T-helper 9 cell (primary cell): ENCODE results near the gene DYSF.

Source experiments
- DNase-seq: peaks from one replicate; pipeline ENCODE4 v3.0.0-alpha.2; 2020

The DYSF gene

DNA sequence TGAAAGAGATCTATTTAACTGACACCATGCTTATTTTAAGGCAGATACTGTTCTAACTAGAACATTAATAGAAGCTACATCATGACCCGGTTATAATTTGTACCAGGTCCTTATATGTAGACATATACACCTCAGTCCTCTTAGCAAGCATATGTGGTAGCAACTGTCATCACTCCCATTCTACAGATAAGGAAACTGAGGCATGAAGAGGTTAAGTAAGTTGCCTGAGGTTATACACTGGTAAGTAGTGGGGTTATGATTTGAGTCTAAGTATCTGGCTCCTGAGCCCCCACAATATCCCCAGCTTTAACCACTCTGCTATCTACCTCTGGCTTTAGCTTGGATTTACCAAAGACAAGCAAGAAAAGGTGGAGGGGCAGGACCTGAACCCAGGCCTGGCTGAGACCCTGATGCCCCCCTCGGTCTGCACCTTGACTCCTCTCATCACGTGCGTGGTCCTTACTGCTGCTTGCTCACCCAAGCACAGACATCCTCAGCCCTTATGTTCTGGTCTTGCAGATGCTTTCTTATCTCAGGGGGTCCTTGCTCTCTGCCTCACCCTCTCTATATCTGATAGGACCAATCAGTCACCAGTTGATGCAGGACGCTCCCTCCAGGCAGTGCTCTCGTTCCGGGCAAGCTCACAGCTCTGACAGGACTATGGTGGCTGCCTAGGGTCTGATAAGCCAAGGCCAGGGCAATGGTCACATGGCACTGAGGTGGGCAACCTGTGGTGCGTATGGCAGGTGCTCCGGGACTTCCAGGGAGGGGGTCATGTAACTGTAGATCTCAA lies 4.0 kb downstream of the DYSF start:
- no peak for DNase-seq

GRCh38 chr2:71457923-71458322 lies 4.6 kb downstream of the DYSF start:
- no peak for DNase-seq

DNA sequence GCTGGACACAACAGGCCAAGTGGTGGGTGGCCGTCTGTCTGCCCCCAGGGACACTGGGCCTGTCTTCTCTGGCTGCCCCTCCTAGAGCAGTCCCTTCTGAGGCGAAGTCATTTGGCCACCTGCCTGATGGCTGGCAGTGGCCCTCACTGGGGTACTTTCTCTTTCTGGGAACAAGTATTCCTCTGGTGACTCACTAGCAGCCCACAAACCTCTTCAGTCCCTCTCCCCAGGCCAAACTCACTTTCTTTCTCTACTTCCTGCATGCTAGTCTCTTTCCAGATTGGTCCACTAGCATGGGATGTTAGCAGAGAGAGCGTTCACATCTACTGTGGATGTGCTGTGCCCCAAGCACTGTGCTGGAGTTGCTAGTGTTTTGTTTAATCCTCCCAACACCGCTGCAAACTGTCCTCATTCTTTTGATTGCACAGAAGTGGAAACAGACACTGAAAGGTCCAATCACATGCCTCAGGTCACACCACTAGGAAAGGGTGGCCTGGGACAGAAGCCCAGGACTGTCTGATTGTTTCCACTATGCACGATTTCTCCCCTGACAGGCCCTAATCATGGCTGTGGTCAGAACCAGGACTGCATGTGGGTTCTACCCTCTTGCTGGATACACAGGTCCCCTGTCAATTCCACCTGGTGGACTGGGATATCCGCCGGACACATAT lies 5.2 kb downstream of the DYSF start:
- DNase-seq = no peak

DNA sequence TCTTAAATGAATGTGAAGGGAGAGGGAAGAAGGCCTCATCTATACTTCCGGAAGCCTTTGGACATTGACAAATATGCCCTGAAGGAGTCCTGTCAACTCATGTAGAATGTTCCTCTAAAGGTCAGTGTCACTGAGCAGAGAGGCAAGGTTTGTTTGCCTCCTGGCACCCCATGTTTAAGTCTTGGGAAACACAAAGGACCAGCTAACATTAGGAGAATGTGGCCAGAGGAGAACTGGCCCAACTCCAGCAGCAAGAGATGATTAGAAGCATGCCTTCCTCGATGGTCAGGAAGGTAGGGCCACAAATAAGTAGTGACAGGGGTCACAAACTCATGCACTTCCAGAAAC lies 5.7 kb downstream of the DYSF start:
- DNase-seq = no peak

- no peak for DNase-seq
Measured at GRCh38 chr2:71460056-71460455, 6.7 kb downstream of the DYSF start.

DNA sequence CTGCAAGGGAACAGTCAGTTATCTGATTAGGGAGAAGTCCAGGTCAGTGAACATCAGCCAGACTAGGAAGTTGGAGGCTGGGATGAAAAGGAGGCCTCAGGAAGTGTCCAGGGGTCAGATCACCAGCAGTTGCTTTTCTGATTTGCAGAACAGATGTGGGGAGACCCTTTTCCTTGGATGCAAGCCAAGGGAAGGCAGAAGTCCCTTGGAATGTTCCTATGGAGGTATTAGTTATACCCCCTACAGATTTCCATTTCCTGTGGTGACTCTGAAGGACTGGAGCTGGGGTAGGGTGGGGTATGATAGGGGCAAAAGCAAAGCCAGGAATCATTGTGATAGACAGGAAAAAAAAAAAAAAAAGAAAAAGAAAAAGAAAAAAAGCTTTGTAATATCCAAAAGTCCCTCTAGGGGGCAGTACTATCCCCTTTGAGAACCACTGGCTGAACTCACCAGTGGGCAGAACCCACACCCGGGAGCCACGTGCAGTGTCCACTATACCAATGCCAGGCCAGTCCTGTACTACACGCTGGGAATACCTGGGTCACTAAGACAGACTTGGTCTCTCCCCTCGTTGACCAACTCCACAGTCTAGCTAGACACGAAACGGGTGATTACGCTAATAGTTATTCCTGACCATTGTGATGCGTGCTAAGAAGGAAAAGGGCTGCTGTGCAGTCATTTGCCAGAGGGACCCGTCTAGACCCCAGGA lies 7.4 kb downstream of the DYSF start:
- no peak for DNase-seq

- no peak for DNase-seq
Measured at GRCh38 chr2:71461304-71461671, 7.9 kb downstream of the DYSF start.

DNA sequence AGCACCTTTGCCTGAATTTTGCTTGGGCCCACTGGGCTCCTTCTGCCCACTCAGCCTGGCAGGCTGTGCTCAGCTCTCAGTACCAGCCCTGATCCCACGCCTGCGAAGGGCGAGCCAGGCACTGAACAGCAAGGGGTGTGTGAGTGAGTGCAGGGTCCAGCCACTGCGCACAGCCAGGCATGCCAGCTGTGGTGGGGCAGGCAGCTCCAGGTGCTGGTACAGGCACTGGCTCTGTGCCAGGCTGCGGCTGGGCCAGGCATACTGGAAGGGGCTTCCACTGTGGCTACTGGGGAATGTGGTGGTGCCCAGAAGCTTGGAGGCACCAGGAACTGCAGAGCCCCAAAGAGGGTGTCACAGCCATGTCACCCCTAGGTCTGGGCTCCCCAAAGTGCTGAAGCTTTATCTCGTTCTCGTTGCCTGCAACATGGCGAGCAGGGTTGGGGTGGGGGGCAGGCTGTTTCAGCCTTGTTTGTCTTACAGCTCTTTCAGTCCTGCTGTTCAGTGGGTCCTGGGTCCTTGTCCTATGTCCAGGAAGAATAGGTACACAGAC lies 8.8 kb downstream of the DYSF start:
- DNase-seq = no peak

GRCh38 chr2:71462641-71463341 lies 9.4 kb downstream of the DYSF start:
- no peak for DNase-seq

GRCh38 chr2:71463342-71463654 lies 9.9 kb downstream of the DYSF start:
- DNase-seq = no peak

GRCh38 chr2:71464389-71464788 lies 11.0 kb downstream of the DYSF start:
- DNase-seq = no peak

DNA sequence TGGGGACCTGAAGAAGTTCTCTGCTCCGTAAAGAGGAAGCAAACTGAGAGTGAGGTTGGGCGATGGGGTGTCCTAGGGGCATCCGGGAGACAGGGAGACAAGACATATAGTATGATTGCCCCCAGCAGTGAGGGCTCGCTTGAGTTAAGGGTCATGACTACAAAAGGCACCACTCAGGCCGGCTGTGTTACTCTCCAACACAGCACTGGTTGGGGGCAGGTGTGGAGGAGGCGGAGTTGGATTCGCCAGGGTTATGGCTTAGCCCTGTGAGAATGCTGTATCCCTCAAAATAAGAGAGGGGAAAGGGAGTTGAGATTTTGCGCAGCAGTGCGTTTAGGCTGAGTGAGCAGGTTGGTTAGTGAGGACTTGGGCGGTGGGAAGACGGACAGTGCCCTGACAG lies 12.0 kb downstream of the DYSF start:
- no peak for DNase-seq

DNA sequence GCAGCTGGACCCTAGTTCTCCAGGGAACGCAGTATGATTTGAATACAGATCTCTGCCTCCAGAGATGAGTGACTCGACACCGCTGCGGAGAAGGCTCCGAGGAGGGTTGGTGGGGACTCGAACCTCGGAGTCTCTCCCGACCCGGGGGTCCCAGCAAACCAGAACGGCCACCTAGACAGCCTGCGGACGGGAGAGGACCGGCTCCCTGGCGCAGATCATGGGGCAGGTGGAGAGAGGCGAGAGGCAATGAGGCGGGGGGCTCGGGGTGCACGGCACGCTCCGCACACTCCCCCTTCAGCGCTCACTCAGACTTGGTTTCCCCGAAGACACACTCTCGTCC lies 12.6 kb downstream of the DYSF start:
- no peak for DNase-seq

DNA sequence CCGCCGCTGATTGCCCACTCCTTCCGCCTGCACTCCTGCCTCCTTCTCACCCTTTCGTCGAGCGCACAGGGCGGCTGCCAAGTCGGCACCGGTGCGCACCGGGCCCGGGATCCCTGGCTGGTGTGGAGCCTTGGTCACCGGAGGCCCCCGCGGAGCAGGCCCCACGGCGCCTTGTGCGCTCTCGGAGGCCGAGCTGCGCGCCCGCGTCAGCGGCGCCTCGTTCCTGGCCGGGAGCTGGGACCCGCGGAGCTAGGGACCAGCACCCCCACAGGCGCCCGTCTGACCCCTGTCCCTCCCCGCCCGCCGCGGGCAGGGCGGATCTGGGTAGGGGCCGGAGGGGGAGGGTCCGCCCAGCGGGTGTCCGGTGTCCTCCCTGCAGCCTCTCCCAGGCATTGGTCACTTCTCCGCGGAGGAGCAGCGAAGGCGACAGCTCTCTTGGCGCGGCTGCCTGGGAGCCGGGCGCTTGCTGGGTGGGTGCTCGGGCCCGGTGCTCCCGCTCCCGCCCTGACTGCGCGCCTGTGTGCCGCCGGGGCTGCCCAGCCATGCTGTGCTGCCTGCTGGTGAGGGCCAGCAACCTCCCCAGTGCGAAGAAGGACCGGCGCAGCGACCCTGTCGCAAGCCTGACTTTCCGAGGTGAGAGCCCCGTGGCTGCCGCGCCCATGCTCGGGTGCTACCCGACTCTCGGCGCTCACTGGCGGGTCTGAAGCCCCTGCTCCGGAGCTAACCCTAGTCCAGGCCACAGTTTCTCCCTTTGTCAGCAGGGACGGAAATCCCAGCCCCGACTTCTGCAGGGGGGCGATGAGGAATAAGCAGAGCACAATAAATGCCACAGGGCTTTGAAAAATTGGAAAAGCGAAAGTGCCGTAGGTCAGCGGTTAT lies 13.2 kb downstream of the DYSF start:
- DNase-seq = no peak

DNA sequence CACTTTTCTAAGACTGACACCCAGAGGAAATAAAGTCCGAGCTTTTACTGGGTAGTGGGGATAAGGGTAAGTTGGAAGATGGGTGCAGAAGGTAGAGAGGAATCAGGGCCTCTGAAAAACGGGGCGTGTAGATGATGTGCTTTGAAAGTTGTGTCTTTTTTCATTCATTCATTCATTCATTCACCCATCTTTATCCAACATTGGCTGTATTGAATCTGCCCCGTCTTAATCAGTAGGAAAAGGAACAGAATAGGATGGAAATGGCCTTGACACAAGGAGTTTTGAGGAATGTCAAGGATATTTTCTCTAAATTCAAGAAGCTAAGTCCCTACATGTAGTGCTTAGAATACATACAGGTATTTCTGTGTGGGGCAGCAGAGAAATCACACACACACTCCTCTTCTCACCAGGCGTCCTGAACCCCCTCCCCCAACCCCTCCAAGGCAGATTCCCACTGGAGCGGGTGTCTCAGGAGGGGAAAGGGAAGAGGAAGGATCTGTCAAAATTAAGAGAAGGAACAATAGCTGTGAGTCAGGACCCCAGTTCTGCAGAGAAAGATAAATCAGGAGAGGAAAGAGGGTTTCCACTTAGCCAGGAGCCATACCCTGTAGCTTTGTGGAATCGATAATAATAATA lies 13.9 kb downstream of the DYSF start:
- no peak for DNase-seq

DNA sequence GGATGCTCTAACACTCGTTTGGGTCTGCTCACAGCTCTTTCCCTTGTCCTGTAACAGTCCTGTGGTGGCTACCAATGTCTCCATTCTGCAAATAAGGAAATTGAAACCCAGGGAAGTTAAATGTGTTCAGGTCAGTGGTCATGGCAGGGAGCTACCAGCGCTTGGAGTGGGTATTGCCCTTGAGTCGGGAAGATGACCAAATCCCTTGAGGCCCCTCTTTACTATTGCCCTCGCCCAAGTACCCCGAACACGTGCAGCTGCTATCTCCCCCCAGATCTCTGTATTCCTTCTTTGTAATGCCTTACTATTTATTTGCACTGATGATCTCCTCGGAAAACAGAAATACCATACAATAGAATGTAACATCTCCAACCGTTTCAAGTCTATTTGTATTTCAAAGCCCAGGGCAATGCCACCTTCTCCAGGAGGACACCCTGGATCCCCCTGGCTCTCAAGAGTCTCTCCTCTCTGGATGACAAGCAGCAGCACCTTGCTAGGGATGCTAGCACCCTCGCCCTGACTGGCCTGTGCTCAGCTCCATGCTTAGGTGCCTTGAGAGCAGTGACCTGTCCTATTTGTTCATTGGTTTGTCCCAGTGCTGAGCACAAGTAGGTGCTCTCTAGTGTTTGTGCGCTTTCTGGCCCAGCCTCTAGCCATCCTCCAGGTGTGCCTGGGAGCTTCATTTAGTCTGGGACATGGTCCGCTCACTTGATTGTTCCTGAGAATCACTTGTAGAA lies 15.1 kb downstream of the DYSF start:
- DNase-seq = no peak

GRCh38 chr2:71469403-71470398 lies 16.3 kb downstream of the DYSF start:
- DNase-seq = no peak

DNA sequence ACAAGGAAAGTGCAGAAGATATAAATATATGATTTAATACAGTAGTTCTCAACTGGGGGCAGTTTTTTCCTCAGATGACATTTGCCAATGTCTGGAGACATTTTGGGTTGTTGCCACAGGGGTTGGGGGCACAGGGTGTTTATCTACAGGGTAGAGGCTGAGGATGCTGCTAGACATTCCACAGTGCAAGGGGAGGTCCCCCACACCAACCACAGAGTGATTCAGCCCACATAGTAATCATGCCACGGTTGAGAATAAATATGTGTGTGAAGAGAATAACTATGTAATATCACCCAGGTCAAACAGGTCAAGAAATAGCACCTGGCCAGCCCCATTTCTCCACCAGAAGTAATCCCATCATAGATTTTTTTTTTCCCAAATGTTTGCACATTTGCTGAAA lies 17.9 kb downstream of the DYSF start:
- DNase-seq = no peak

DNA sequence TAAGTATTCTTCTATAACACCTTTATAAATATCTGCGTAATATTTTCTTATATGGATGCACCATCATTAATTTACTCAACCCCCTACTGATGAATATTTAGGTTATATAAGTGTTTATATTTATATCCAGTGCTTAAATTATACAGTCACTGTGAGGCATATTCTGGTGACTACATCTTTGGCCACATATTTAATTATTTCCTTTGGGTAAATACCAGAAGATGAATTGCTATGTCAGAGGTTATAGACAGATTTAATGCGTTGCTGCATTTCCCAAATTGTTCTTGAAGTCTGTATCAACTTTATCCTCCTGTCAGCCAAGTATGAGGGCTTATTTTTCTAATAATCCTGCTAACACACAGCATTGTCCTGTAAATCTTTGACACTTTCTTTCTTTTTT lies 18.7 kb downstream of the DYSF start:
- DNase-seq = no peak
